Measurements from ENCODE around the gene FAM53B.
"Not testable (repeated sequence)": the region's sequence is repeated elsewhere in the genome, so short reads cannot be mapped to it uniquely, and the experiment has no call there.

The FAM53B gene

DNA sequence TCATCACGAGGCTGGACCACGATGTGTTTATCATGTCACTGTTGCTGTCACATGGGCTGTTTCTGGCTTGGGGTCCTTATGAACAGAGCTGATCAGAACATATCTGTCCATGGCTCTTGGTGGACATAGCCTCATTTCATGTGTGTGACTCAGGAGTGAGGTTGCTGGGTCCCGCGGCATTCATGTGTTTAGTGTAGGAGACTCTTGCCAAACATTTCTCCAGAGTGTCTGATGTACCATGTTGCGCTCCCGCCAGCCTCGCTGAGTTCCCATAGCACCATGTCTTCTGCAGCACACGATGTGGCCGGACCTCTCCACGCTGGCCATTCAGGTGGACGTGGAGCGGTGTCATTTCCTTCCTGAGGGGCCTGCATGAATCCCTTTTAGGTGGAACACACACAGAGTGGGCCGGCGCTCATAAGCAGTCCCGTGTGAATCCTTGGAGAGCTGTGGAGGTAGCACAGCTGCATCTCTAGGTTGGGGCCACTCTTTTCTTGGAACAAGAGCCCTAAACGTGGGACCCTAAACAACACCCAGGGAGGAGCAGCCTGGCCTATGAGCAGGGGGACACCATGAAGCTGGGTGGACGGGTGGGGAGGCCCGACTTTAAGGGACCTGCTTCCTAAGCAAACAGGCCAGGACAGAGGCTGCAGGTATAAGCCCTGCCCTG is 147.9 kb downstream of the FAM53B start:
- no peak for DNase-seq (ENCODE audit: low read depth)

- no peak for DNase-seq (ENCODE audit: low read depth)
These were observed 148.9 kb downstream of the FAM53B start for GRCh38 chr10:124595143-124595883.

DNA sequence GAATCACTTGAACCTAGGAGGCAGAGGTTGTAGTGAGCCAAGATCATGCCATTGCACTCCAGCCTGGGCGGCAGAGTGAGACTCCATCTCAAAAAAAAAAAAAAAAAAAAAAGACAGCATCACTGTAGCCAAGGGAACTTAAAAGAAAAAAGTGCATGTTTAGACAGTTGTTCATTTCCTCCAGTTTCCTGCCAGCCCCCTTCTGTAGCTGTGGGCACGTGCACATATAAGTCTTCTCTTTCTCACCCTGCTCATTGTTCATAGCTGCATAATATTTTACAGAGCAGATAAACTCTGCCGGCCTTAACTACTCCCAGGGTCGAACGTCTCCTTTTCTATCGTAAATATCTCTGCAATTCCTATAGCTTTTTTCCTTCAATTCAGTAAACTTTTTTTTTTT is 149.9 kb downstream of the FAM53B start:
- no peak for DNase-seq (ENCODE audit: low read depth)

DNA sequence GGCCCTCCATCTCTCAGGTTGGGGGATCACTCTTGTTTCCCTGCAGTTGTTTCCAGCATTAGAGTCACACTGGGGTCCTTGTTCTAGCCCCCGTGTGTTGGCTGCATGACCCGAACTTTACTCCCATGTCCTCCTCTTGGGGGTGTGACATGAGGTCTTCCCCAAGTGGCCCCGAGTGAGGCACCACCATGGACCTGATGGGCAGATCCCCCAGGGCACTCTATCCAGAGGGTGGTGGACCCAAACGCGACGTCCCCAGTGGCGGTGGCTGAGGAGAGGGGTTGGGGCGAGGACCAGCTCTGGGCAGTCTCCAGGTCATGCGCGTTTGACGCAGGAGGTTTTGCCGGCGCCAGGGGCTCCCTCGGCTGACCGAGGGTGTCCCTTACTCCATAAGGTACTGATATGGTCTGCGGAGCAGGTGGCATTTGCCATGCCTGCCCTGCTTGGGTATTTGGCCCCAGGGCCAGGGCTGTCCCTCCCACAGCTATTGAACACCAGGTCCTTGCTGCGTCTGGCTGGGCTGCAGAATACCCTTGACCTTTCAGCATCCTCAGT is 150.7 kb downstream of the FAM53B start:
- DNase-seq (ENCODE audit: low read depth), result no peak

DNA sequence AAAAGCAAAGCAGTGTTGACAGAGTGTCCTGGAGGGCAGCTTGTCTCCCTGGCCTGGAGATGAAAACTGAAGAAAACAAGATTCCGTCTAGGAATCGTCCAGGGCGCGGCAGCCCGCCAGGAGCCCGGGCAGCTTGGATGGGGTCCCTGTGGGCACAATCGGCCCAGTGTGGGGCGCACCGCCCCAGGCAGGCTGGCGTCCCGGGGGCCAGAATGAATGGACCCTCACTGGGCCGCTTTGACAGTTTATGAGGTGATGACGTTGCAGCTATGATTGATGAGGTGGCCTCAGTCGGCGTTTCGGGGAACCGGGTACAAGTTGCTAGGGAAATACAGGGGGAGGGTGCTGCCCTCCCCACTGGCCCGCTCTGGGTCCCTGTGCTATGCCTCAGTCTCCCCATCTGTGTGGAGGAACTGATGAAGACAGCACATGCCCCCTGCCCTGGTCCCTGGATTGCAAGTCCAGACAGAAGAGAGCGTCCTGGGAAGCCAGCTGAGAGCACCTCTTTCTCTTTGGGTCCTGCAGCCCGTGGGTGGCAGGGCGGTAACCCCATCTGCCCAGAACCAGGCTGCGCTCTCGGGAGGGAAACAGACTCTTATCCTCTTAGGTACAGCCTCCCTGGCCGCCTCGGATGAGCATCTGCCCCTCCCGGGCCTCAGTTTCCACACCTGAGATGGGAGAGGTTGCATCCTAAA is 151.3 kb downstream of the FAM53B start:
- no peak for DNase-seq (ENCODE audit: low read depth)

DNA sequence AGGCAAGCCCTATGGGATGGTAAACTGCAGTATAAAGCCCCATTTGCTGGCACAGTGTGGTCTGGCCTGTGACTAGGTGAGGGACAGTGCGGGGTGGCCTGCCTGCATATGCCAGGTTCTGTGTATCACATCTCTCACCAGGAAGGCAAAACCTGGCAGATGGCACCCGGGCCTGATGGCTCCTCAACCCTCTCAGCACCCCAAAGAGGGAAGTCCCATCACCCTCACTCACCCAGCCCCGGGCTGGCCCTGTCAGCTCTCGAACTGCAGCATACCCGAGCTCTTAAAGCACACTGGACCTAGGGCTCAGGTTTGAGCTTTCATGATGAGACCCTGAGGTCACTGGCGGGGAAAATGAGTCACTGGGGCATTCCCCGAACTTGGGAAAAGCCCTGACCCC is 152.1 kb downstream of the FAM53B start:
- no peak for DNase-seq (ENCODE audit: low read depth)

DNA sequence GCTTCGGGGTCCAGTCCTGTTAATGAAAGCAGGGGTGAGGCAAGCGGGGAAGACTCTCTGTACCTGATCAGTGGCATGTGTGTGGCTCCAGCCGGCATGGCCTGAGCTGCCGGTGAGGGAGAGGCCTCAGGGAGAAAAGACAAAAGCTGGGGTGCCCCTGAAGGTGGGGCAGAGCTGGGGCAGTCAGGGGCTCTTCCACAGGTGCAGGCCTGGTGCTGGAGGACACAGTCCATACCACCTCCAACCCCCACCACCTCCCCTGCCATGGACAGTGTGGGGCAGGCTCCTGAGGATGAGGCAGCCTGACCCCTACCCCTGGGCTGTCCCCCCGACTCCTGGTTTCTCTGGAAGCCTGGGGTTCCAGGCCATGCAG is 153.1 kb downstream of the FAM53B start:
- no peak for DNase-seq (ENCODE audit: low read depth)

DNA sequence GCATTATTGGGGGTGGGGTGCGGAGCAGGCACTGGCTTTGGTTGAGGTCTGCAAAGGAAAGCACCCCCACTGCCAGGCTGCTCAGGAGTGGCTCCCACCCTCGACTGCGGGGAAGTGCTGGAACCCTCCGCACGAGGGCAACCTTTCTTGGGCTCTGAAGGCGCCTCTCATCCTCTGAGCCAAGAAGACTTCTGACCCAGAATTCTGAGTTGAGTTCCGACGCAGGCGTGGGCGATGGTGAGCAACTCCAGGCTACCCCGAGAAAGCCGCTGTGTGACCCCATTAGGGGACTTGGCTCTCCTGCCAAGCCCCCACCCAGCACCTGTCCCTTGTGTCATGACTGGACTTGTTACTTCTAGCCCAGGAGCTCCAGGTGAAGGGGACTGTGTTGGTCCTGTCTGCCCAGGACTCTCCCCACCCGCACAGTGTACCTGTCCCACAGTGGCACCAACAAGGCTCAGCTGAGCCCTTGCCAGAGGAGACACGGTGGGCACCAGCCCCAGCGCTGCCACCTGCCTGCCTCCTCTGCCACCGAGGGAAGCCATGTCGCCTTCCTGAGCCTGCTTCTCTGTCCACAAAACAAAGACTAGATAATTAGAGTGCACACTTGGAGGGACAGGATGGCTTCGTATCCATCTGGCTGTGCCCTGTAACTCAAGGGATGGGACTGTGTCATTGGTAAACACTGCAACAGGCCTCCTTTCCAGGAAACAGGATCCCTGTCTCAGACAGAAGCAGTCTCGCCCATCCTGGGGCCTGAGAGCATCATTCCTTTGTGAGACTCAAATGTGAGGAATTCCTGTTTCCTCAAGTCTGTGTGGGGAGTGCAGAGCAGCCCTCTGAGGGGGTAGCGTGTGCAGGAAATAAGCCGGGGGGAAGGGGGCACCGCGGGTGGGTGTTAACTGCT is 153.7 kb downstream of the FAM53B start:
- DNase-seq (ENCODE audit: low read depth), result no peak

- no peak for DNase-seq (ENCODE audit: low read depth)
These were observed 154.6 kb downstream of the FAM53B start for GRCh38 chr10:124589491-124590041.

DNA sequence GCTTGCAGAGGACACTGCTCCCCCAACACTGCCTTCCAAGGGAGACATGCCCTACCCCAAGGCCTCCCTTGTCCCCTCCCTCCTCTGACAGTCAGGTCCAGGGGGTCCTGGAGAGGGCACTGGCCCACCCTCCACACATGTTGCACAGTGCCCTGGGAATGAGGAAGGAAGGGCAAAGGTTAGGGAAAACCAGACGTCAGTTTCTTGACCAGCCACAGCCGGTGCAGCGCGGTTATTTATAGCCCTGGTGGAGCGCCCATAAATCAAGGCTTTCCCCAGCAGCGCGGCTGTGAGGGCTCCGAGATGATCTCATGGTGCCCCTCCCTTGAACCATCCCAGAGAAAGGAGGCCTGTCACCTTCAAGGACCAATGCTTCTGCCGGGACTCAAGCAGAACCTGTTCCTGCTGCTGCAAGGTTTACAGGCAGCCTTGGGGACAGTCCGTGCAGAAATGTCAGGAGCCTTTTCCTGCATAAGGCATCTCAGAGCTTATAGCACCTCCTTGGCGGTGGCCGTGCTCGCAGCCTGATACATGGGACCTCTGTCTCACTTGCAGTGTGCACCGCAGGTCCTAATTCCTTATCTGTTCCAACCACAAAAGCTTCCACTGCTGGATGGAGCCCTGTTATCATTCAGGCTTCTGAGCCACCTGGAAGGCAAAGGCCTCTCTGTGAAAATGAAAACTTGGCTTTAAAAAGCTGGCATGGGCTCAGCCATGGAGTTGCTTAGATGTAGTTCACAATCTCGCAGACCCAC is 155.3 kb downstream of the FAM53B start:
- no peak for DNase-seq (ENCODE audit: low read depth)

GRCh38 chr10:124588341-124588735 is 155.8 kb downstream of the FAM53B start:
- DNase-seq (ENCODE audit: low read depth), result not testable (repeated sequence)

GRCh38 chr10:124587811-124588211 is 156.4 kb downstream of the FAM53B start:
- DNase-seq (ENCODE audit: low read depth), result no peak

- DNase-seq (ENCODE audit: low read depth), result no peak
These were observed 158.0 kb downstream of the FAM53B start for GRCh38 chr10:124586142-124586541.

DNA sequence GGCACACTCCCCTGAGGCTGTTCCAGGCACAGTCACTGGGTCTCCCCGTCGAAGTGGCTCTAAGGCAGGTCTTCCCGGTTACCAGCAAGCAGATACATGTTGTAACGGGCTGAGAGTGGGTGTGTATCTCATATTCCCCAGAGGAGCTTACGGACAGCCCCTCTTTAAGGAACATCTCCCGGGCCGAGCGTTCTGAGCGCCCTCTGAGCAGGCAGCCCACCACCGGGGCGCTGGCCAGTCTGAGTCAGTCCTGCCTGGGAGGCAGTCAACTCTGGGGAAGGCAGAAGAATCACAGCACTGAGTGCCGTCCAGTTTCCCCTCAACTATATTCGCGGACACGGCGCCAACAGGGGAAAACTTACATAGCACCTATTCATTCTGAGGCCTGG is 165.2 kb downstream of the FAM53B start:
- no peak for DNase-seq (ENCODE audit: low read depth)

GRCh38 chr10:124578231-124579010 is 165.8 kb downstream of the FAM53B start:
- DNase-seq (ENCODE audit: low read depth), result no peak

GRCh38 chr10:124577651-124578050 is 166.5 kb downstream of the FAM53B start:
- no peak for DNase-seq (ENCODE audit: low read depth)

- DNase-seq (ENCODE audit: low read depth), result no peak
These were observed 167.4 kb downstream of the FAM53B start for GRCh38 chr10:124576526-124577420.

GRCh38 chr10:124575107-124576035 is 168.8 kb downstream of the FAM53B start:
- DNase-seq (ENCODE audit: low read depth), result no peak
